ENCODE data around the gene USF2. TPM values are rescaled to one million over a fixed set of nuclear protein-coding genes. Genes with fewer than 3 reads are reported as not detected.

Gene USF2
- polyA plus RNA-seq, 4 donors = 74.7 to 127 (median 109) TPM

GRCh38 chr19:35256566-35256965, 12.2 kb upstream of the USF2 start:
- no peak overlapping the region for H3K4me3 ChIP-seq (ENCODE audit: low read depth in 1 of 3, low read length in 3 of 3)
- WGBS, 3 donors = 36 to 47% (median 46%) methylated on average over 2 of the region's 2 CpGs
- H3K27me3 ChIP-seq (ENCODE audit: control insufficient read depth in 3 of 3, insufficient read depth in 3 of 3, low read length in 3 of 3) = no peaks in the 10 kb centered on the region
- peaks cover 0 to 1% (median 0%) of the 10 kb centered on the region in 3 donors for H3K4me1 ChIP-seq (ENCODE audit: control insufficient read depth in 3 of 3, insufficient read depth in 2 of 3, low read depth in 1 of 3, low read length in 2 of 3)
- DNase-seq (no peak), FAIRE-seq (no peak)
- H3K9me3 ChIP-seq (ENCODE audit: control insufficient read depth in 2 of 2, insufficient read depth in 1 of 2, low read depth in 1 of 2, low read length in 1 of 2) = no peaks in the 10 kb centered on the region
- peaks cover 0 to 78% (median 7%) of the 10 kb centered on the region in 3 donors for H3K36me3 ChIP-seq (ENCODE audit: control insufficient read depth in 3 of 3, insufficient read depth in 2 of 3, low read depth in 1 of 3, low read length in 3 of 3)
- no peak overlapping the region for H3K27ac ChIP-seq (ENCODE audit: low read depth in 1 of 3, low read length in 2 of 3)

DNA sequence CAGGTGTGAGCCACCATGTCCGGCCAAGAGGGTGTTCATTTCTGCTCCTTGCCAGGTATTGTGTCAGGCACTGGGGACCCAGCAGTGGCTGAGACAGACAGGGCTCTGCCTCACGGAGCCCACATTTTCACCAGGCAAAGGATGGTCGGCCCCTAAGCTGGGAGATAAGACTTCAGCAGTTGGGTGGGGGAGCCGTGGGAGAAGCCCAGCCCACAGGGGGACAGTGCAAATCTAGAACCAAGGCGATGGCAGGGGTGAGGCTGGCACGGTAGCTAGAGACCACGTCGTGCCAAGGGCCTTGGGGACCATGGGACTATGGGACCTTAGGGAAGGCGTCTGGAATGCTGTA, 11.7 kb upstream of the USF2 start:
- 82 to 91% (median 89%) methylated on average over 9 of the region's 9 CpGs for WGBS, 3 donors
- Histone ChIP-seq H3K4me3 (ENCODE audit: low read depth in 1 of 3, low read length in 3 of 3) (no peak overlapping the region), H3K4me1 (ENCODE audit: control insufficient read depth in 3 of 3, insufficient read depth in 2 of 3, low read depth in 1 of 3, low read length in 2 of 3) (no peaks in the 10 kb centered on the region), H3K27ac (ENCODE audit: low read depth in 1 of 3, low read length in 2 of 3) (no peak overlapping the region), H3K27me3 (ENCODE audit: control insufficient read depth in 3 of 3, insufficient read depth in 3 of 3, low read length in 3 of 3) (no peaks in the 10 kb centered on the region), H3K9me3 (ENCODE audit: control insufficient read depth in 2 of 2, insufficient read depth in 1 of 2, low read depth in 1 of 2, low read length in 1 of 2) (no peaks in the 10 kb centered on the region), H3K36me3 (ENCODE audit: control insufficient read depth in 3 of 3, insufficient read depth in 2 of 3, low read depth in 1 of 3, low read length in 3 of 3) (peaks cover 0 to 80% (median 7%) of the 10 kb centered on the region in 3 donors)
- FAIRE-seq = no peak
- DNase-seq = no peak

DNA sequence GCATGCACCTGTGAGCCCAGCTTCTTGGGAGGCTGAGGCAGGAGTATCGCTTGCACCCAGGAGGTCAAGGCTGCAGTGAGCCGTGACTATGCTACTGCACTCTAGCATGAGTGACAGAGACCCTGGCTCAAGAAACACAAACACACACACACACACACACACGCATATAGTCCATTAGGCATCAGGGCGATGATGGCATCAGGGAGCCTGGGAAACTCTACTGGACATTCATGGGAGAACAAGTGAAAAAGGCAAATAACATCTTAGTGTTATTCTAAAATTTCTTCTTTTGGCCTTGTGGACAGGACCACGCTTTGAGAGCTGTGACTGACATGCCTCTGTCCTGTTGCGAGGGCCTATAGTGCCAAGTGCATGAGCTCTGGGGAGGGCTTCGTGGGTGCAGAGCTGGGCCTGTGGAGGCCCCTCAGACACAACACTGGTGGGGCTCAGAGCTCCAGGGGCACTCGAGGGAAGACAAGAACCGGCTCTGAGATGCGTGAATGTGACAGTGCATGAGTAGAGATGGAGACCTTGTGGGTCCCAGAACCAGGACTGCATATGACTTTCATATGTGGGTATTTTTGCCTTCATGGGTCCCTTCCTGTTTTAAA, 8.0 kb upstream of the USF2 start:
- H3K27ac ChIP-seq (ENCODE audit: low read depth in 1 of 3, low read length in 2 of 3) = no peak overlapping the region
- FAIRE-seq (no peak), DNase-seq (no peak)
- 83 to 88% (median 87%) methylated on average over 10 of the region's 10 CpGs for WGBS, 3 donors
- H3K4me1 ChIP-seq (ENCODE audit: control insufficient read depth in 3 of 3, insufficient read depth in 2 of 3, low read depth in 1 of 3, low read length in 2 of 3) = no peaks in the 10 kb centered on the region
- peaks cover 0 to 82% (median 5%) of the 10 kb centered on the region in 3 donors for H3K36me3 ChIP-seq (ENCODE audit: control insufficient read depth in 3 of 3, insufficient read depth in 2 of 3, low read depth in 1 of 3, low read length in 3 of 3)
- no peaks in the 10 kb centered on the region for H3K9me3 ChIP-seq (ENCODE audit: control insufficient read depth in 2 of 2, insufficient read depth in 1 of 2, low read depth in 1 of 2, low read length in 1 of 2)
- H3K27me3 ChIP-seq (ENCODE audit: control insufficient read depth in 3 of 3, insufficient read depth in 3 of 3, low read length in 3 of 3) = no peaks in the 10 kb centered on the region
- H3K4me3 ChIP-seq (ENCODE audit: low read depth in 1 of 3, low read length in 3 of 3) = no peak overlapping the region

DNA sequence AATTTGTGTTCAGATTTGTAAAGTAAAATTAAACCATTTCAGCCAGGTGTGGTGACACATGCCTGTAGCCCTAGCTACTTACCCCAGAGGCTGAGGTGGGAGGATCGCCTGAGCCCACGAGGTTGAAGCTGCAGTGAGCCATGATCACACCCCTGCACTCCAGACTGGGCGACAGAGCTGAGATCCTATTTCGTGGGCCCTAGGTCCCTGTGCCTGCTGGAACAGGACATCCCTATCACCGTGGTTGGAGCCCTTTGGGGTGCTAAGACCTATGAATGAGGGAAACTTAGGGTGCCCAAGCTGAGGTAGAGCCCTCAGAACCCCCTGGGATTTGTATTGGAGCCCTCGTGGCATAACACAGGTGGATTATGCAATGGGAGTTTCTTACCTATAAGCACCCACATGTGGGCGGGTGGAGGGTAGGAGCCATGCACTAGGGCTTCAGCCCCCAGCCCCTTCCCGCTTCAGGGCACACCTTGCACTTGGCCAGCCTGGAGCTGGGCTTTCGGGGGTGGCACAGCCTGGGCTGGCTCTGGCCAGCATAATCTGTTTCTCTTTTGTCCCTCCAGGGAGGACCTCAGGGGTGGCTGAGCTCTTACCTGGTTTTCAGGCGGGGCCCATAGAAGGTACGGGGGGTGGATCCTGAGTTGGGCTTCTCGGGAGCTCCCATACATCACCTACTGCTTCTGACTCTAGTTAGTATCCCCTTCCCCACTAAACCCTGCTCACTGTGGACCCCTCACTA, 7.2 kb upstream of the USF2 start:
- H3K9me3 ChIP-seq (ENCODE audit: control insufficient read depth in 2 of 2, insufficient read depth in 1 of 2, low read depth in 1 of 2, low read length in 1 of 2) = no peaks in the 10 kb centered on the region
- H3K36me3 ChIP-seq (ENCODE audit: control insufficient read depth in 3 of 3, insufficient read depth in 2 of 3, low read depth in 1 of 3, low read length in 3 of 3) = peaks cover 0 to 89% (median 5%) of the 10 kb centered on the region in 3 donors
- DNase-seq (no peak), FAIRE-seq (no peak)
- no peak overlapping the region for H3K4me3 ChIP-seq (ENCODE audit: low read depth in 1 of 3, low read length in 3 of 3)
- WGBS, 3 donors = 81 to 82% (median 82%) methylated on average over 12 of the region's 12 CpGs
- peaks cover 0 to under 1% (median 0%) of the 10 kb centered on the region in 3 donors for H3K4me1 ChIP-seq (ENCODE audit: control insufficient read depth in 3 of 3, insufficient read depth in 2 of 3, low read depth in 1 of 3, low read length in 2 of 3)
- no peak overlapping the region for H3K27ac ChIP-seq (ENCODE audit: low read depth in 1 of 3, low read length in 2 of 3)
- H3K27me3 ChIP-seq (ENCODE audit: control insufficient read depth in 3 of 3, insufficient read depth in 3 of 3, low read length in 3 of 3) = no peaks in the 10 kb centered on the region

DNA sequence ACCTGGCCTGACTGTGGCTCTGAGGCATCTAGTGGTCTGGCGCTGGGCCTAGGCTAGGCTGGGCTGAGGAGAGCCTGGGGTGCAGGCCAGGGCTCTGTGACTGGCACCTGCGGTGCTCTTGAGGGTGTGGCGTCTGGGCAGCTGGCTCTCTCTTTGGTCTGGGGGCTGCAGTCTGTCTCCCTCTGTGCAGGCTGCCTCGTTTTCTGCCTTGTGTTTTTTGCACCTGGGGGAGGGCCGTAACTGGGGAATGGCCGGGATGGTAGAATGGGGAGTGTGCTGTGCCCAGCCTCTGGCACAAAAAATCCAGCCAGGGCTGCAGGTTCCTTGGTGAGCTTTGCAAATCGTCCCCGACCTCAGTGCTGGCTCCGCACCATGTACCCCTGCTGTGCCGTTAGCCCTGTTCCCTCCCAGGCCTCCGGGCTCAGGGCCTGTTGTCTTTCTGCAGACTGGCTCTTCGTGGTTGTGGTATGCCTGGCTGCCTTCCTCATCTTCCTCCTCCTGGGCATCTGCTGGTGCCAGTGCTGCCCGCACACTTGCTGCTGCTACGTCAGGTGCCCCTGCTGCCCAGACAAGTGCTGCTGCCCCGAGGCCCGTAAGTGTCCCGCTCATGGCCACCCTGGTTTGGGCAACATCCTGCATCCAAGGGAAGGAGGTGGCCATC, 6.5 kb upstream of the USF2 start:
- no peaks in the 10 kb centered on the region for H3K9me3 ChIP-seq (ENCODE audit: control insufficient read depth in 2 of 2, insufficient read depth in 1 of 2, low read depth in 1 of 2, low read length in 1 of 2)
- DNase-seq (no peak), FAIRE-seq (no peak)
- 78 to 83% (median 81%) methylated on average over 17 of the region's 17 CpGs for WGBS, 3 donors
- H3K4me1 ChIP-seq (ENCODE audit: control insufficient read depth in 3 of 3, insufficient read depth in 2 of 3, low read depth in 1 of 3, low read length in 2 of 3) = peaks cover 0 to 7% (median 3%) of the 10 kb centered on the region in 3 donors
- no peaks in the 10 kb centered on the region for H3K27me3 ChIP-seq (ENCODE audit: control insufficient read depth in 3 of 3, insufficient read depth in 3 of 3, low read length in 3 of 3)
- no peak overlapping the region for H3K27ac ChIP-seq (ENCODE audit: low read depth in 1 of 3, low read length in 2 of 3)
- H3K4me3 ChIP-seq (ENCODE audit: low read depth in 1 of 3, low read length in 3 of 3) = no peak overlapping the region
- H3K36me3 ChIP-seq (ENCODE audit: control insufficient read depth in 3 of 3, insufficient read depth in 2 of 3, low read depth in 1 of 3, low read length in 3 of 3) = peaks cover 0 to 90% (median 5%) of the 10 kb centered on the region in 3 donors

DNA sequence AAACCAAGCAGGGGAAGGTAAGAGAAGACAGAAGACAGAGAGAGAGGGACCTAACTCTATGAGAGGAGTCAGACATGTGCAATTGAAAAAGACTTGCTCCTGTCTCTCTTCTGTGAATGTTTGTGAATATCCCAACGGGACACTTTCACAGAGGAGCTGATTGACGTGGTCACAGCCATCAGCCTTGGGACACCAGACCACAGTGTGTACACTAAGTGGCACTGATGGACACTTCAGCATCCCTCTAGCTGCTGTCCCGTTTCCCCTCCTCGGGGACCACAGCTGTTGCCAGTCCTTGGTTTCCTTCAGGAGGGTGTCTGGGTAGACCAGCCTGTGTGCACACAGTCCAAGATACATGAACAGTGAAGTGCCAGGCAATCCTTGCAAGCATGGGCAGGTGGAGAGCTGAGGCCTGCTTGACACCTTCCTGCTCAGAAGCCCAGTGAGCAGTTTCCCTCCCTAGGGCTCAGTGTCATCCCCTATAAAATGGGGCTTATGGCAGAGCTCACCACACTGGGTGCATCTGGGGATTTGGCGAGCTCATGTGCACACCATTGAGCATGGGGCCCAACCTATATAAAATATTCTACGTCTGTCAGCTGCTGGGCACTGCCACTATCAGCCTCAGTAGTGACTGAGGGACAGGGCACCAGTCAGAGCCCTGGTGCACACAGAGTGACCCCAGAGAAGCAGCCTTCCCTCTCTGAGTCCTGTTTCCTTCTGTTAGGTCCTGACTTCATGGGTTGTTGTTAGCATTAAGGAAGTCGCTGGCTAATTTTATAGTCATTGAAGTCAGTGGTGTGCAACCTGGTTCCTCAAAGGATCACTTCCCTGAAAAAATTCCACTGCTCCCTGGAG, 4.3 kb upstream of the USF2 start:
- FAIRE-seq (no peak), DNase-seq (no peak)
- peaks cover 0 to 10% (median 3%) of the 10 kb centered on the region in 3 donors for H3K4me1 ChIP-seq (ENCODE audit: control insufficient read depth in 3 of 3, insufficient read depth in 2 of 3, low read depth in 1 of 3, low read length in 2 of 3)
- 72 to 80% (median 78%) methylated on average over 7 of the region's 7 CpGs for WGBS, 3 donors
- peaks cover 0 to 76% (median 5%) of the 10 kb centered on the region in 3 donors for H3K36me3 ChIP-seq (ENCODE audit: control insufficient read depth in 3 of 3, insufficient read depth in 2 of 3, low read depth in 1 of 3, low read length in 3 of 3)
- no peak overlapping the region for H3K27ac ChIP-seq (ENCODE audit: low read depth in 1 of 3, low read length in 2 of 3)
- no peaks in the 10 kb centered on the region for H3K27me3 ChIP-seq (ENCODE audit: control insufficient read depth in 3 of 3, insufficient read depth in 3 of 3, low read length in 3 of 3)
- no peaks in the 10 kb centered on the region for H3K9me3 ChIP-seq (ENCODE audit: control insufficient read depth in 2 of 2, insufficient read depth in 1 of 2, low read depth in 1 of 2, low read length in 1 of 2)
- no peak overlapping the region for H3K4me3 ChIP-seq (ENCODE audit: low read depth in 1 of 3, low read length in 3 of 3)

GRCh38 chr19:35265126-35265899, 3.4 kb upstream of the USF2 start:
- Histone ChIP-seq H3K4me1 (ENCODE audit: control insufficient read depth in 3 of 3, insufficient read depth in 2 of 3, low read depth in 1 of 3, low read length in 2 of 3) (peaks cover 0 to 15% (median 6%) of the 10 kb centered on the region in 3 donors), H3K4me3 (ENCODE audit: low read depth in 1 of 3, low read length in 3 of 3) (no peak overlapping the region), H3K9me3 (ENCODE audit: control insufficient read depth in 2 of 2, insufficient read depth in 1 of 2, low read depth in 1 of 2, low read length in 1 of 2) (no peaks in the 10 kb centered on the region), H3K36me3 (ENCODE audit: control insufficient read depth in 3 of 3, insufficient read depth in 2 of 3, low read depth in 1 of 3, low read length in 3 of 3) (peaks cover 0 to 76% (median 5%) of the 10 kb centered on the region in 3 donors), H3K27me3 (ENCODE audit: control insufficient read depth in 3 of 3, insufficient read depth in 3 of 3, low read length in 3 of 3) (no peaks in the 10 kb centered on the region), H3K27ac (ENCODE audit: low read depth in 1 of 3, low read length in 2 of 3) (no peak overlapping the region)
- no peak for DNase-seq
- FAIRE-seq = no peak
- 44 to 60% (median 57%) methylated on average over 6 of the region's 6 CpGs for WGBS, 3 donors
